GM21447 (cell line): ENCODE measurements around the gene KREMEN2.
A peak's percentile ranks its signal among the peaks of the same experiment; 100 is the strongest.

ENCODE experiments used
- ATAC-seq: cut with Tn5 transposase; IDR thresholded peaks from one replicate; pipeline ENCODE4 v1.9.1; 2021; ENCODE audit not compliant: unreplicated experiment

The KREMEN2 gene

GRCh38 chr16:2976201-2976600 is 12.1 kb downstream of the KREMEN2 start:
- no peak for ATAC-seq

- ATAC-seq: no peak
Observed at GRCh38 chr16:2976673-2977072, 12.6 kb downstream of the KREMEN2 start.

GRCh38 chr16:2977440-2977839 is 13.4 kb downstream of the KREMEN2 start:
- ATAC-seq: no peak

- peak; percentile 8 for ATAC-seq
Observed at GRCh38 chr16:2979669-2980226, 15.7 kb downstream of the KREMEN2 start.

GRCh38 chr16:2980227-2981176 is 16.4 kb downstream of the KREMEN2 start, which contains the start of gene PKMYT1:
Gene PKMYT1 (minus strand): TSS chr16:2980446. CDS start chr16:2979657, 789 bp downstream.
- ATAC-seq: peak; percentile 59

GRCh38 chr16:2981177-2981898 is 17.3 kb downstream of the KREMEN2 start:
- no peak for ATAC-seq

- no peak for ATAC-seq
Observed at GRCh38 chr16:2981899-2982250, 17.8 kb downstream of the KREMEN2 start.

GRCh38 chr16:2982402-2982801 is 18.3 kb downstream of the KREMEN2 start:
- no peak for ATAC-seq

GRCh38 chr16:2983706-2984136 is 19.6 kb downstream of the KREMEN2 start:
- ATAC-seq: no peak

GRCh38 chr16:2985462-2985861 is 21.4 kb downstream of the KREMEN2 start:
- no peak for ATAC-seq

GRCh38 chr16:2985893-2986355 is 21.8 kb downstream of the KREMEN2 start:
- no peak for ATAC-seq

- no peak for ATAC-seq
Observed at GRCh38 chr16:2986623-2987188, 22.6 kb downstream of the KREMEN2 start.

GRCh38 chr16:2987286-2987685 is 23.2 kb downstream of the KREMEN2 start:
- ATAC-seq: no peak

GRCh38 chr16:2987833-2988232 is 23.8 kb downstream of the KREMEN2 start:
- ATAC-seq: no peak

GRCh38 chr16:2988590-2989099 is 24.6 kb downstream of the KREMEN2 start:
- ATAC-seq: no peak

- ATAC-seq: no peak
Observed at GRCh38 chr16:2990891-2991290, 26.8 kb downstream of the KREMEN2 start.

- ATAC-seq: no peak
Observed at GRCh38 chr16:2991566-2992261, 27.6 kb downstream of the KREMEN2 start.

- ATAC-seq: no peak
Observed at GRCh38 chr16:2992383-2993081, 28.5 kb downstream of the KREMEN2 start.

- ATAC-seq: no peak
Observed at GRCh38 chr16:2996298-2996697, 32.2 kb downstream of the KREMEN2 start.

- ATAC-seq: no peak
Observed at GRCh38 chr16:2999929-3000328, 35.9 kb downstream of the KREMEN2 start.
